Astrocyte (in vitro differentiated cells and primary cell): Measurements from ENCODE around the gene ANKRD44.

ENCODE experiments used
- EZH2 ChIP-seq: IDR thresholded peaks from 2 replicates; pipeline ENCODE4 v1.6.1; 2012; ENCODE audit warnings: mild to moderate bottlenecking, low read length, inconsistent platforms; ENCODE audit not compliant: insufficient read depth
- TF ChIP-seq, protein P1 (sequence below): IDR thresholded peaks from 2 replicates; pipeline ENCODE4 v1.5.1; 2011; ENCODE audit warnings: low read depth, mild to moderate bottlenecking, inconsistent platforms, low read length, moderate library complexity; ENCODE audit not compliant: insufficient read depth

DNA sequence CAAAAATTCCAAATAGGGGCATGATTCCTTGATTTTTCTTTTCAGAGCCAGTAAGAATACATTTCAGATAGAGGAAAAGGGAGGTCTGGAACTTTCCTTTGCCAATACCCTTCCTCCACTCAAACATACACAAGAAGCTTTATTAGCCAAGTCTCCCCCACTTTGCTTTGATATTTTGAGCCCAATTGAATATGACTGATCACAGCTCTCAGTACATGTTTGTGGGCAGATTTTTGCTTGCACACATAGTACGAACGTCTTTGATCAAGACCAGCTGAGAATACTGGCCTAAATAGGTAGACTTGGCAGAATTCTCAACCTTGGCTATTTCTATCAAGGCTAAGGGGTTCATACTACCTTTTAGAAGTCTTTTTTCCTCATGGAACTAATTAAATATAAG, 235.3 kb downstream of the ANKRD44 start:
- TF ChIP-seq, protein P1, sequence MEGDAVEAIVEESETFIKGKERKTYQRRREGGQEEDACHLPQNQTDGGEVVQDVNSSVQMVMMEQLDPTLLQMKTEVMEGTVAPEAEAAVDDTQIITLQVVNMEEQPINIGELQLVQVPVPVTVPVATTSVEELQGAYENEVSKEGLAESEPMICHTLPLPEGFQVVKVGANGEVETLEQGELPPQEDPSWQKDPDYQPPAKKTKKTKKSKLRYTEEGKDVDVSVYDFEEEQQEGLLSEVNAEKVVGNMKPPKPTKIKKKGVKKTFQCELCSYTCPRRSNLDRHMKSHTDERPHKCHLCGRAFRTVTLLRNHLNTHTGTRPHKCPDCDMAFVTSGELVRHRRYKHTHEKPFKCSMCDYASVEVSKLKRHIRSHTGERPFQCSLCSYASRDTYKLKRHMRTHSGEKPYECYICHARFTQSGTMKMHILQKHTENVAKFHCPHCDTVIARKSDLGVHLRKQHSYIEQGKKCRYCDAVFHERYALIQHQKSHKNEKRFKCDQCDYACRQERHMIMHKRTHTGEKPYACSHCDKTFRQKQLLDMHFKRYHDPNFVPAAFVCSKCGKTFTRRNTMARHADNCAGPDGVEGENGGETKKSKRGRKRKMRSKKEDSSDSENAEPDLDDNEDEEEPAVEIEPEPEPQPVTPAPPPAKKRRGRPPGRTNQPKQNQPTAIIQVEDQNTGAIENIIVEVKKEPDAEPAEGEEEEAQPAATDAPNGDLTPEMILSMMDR, result no peak
- TF ChIP-seq EZH2, result no peak
